ENCODE data around the gene VKORC1L1.
"Not testable (repeated sequence)": the region's sequence is repeated elsewhere in the genome, so short reads cannot be mapped to it uniquely, and the experiment has no call there.

VKORC1L1 gene

DNA sequence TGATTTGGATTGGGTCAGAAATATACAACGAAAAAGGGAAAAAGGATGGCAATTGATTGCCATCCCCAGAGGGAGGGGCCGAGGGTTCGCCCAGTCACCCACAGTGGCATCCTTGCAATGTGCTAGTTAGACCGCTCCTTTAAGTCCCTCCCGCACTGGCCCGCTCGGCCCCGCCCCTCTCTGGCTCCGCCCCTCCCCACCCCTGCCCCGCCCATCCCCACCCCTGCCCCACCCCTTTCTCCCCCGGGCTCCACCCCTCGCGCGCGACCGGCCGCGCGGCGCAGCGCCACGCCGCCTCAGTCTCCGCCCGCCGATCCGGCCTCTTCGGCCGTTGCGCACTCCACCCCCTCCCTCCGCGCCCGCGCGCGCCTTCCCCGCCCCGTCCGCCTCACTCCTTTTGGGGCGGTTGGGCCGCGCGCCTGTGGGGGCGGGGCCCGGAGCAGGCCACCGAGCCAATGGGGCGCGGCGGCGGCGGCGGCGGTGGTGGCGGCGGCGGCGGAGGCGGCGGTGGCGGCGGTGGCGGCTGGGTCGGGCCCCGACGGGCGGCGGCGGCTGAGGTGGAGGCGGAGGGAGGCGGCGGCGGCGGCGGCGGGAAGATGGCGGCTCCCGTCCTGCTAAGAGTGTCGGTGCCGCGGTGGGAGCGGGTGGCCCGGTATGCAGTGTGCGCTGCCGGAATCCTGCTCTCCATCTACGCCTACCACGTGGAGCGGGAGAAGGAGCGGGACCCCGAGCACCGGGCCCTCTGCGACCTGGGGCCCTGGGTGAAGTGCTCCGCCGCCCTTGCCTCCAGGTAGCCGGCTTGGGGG is at the start of gene VKORC1L1:
Gene VKORC1L1 (plus strand): TSS at position 299 of the 806 bp plus-strand sequence. CDS start 298 bp downstream, at position 597.
- peak; percentile 89 to 94 for DNase-seq (ENCODE audit: low read depth in 2 of 2)

DNA sequence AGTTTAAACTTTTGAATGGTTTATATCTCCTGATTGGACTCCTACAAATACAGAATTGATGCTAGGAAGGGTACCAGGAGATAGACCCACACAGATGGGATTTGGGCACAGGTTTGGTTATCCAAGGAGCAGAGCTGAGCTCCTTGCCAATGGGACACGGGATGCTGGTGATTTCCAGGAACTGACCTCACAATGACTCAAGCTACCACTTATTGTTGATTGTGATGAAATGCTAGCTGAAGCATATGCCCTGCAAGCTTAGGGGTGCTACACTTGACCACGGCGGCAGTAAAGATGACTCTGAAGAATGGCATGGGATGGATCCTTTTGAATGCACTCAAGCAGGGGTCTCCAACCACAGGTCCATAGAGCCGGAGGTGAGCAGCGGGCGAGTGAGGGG is 45.5 kb upstream of the VKORC1L1 start:
- no peak for DNase-seq (ENCODE audit: low read depth in 2 of 2)

DNA sequence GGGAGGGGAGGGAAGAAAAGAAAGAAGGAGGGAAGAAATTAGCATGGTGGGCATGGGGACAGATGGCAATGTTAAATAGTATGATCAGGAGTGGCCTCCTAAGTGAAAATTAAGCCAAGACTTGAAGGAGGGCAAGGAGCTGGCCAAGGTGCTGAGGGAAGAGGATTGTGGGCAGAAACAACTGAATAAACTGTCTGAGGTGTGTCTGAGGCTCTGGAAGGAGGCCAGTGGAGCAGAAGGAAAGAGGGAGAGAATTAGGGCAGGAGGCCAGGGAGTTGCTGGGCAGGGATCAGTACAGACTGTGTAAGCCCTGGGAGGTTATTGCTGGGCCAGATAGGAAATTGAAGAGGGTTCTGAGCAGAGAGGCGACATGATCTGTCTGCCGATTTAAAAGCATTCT is 40.6 kb upstream of the VKORC1L1 start:
- DNase-seq (ENCODE audit: low read depth in 2 of 2): no peak

DNA sequence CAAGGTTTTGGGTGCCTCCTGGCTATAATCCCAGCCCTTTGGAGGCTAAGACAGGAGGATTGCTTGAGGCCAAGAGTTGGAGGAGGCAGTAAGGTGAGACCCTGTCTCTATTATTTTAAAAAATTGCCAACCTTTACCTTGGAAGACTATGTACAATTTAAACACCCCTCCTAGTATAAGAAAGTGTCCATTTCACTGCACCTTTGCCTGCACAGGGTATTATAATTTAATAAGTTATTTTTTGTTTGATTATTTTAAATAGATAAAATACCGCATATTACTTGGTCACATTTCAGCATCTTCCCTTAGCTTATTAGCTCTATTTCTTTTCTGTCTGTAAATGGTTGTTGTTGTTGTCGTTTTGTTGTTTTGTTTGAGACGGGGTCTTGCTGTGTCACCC is 36.2 kb upstream of the VKORC1L1 start:
- not testable (repeated sequence) for DNase-seq (ENCODE audit: low read depth in 2 of 2)

DNA sequence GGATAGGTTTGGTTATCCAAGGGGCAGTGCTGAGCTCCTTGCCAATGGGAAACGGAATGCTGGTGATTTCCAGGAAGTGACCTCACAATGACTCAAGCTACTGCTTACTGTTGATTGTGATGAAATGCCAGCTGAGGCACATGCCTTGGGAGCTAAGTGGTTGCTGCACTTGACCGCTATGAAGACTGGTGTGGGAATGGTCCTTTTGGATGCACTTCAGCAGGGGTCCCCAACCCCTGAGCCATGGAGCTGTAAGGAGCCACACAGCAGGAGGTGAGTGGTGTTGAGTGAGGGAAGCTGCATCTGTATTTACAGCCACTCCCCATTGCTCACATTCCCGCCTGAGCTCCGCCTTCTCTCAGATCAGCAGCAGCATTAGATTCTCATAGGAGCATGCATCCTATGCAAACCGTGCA is 35.3 kb upstream of the VKORC1L1 start:
- not testable (repeated sequence) for DNase-seq (ENCODE audit: low read depth in 2 of 2)

DNA sequence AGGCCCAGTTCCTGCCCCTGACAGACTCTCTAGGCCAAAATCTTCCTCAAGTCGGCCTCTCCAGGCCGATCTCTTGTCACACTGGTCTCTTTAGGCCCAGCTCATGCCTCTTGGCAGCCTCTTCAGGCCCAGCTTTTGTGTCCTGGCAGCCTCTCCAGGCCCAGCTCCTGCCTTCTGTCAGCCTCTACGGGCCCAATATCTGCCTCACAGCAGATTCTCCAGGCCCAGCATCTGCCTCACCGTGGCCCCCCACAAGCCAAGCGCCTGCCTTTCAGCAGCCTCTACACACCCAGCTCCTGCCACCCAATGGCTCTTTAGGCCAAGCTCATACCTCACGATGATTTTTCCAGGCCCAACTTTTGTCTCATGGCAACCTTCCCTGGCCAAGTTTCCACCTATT is 33.0 kb upstream of the VKORC1L1 start:
- DNase-seq (ENCODE audit: low read depth in 2 of 2): no peak

DNA sequence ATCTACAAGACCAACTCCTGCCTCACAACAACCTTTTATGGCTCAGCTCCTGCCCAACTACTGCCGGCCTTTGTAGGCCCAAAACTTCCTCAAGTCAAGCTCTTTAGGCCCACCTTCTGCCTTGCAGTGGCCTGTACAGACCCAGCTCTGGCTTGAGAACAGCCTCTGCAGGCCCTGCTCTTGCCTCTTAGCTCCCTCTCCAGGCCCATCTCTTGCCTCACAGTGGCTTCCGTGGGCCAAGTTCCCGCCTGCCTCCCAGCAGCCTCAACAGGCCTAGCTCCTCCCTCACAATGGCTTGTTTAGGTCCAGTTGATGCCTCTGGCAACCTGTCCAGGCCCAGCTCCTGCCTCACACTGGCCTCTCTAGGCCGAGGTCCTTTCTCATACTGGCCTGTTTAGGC is 32.4 kb upstream of the VKORC1L1 start:
- no peak for DNase-seq (ENCODE audit: low read depth in 2 of 2)

DNA sequence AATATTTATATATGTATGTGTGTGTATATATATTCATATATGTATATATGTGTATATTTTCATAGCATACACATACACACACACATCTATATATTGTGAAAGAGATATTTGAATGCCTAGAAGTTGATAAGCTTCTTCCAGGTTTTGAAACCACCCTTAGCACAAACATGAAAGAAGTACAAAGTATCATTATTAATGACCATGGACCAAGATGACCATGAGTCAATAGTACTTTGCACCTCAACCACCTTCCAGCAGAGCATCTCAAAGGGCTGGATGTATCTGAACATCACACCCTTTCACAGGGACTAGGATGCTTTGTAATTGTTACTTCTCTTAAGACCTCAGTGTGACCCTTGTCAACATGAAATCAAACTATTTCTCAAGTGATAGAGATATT is 29.3 kb upstream of the VKORC1L1 start:
- DNase-seq (ENCODE audit: low read depth in 2 of 2): not testable (repeated sequence)

DNA sequence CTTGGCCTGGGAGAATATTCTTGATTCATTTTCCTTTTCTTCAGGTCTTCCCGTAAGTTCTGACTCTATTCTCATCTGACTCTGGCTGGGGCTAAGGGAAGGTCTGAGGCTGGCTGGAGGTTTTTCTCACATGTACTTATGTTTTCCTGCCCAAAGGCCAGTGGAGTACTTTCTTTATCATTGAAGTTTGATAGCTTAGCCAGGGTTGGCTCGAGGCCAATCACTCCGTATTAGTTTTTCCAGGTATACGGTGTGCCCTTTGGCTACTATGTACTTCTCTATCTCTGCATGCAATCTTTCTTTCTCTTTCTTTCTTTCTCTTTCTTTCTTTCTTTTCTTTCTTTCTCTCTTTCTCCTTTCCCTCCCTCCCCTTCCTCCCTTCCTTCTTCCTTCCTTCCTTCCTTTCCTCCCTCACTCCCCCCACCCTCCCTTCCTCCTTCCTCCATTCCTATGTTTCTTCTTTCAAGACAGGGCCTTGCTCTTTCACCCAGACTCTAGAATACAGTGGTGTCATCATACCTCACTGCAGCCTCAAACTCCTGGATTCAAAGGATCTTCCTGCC is 26.8 kb upstream of the VKORC1L1 start:
- no peak for DNase-seq (ENCODE audit: low read depth in 2 of 2)

DNA sequence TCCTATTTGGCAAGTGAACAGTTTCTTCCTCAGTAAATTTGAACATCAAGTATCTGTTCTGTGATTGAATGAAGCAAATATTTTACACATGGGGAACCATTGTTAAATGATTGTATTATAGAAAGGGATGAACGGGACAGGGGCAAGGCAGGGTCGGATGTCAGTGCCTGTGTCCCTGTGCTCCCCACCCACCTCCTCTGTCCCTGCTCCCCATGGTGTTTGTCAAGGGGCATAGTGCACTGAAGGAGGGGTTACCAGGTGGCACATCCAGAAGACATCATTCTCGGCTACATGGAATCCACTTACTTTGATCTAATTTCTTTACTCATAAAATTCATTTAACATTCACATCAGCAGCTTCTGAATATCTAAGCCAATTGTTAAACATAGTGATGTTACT is 19.4 kb upstream of the VKORC1L1 start:
- not testable (repeated sequence) for DNase-seq (ENCODE audit: low read depth in 2 of 2)

DNA sequence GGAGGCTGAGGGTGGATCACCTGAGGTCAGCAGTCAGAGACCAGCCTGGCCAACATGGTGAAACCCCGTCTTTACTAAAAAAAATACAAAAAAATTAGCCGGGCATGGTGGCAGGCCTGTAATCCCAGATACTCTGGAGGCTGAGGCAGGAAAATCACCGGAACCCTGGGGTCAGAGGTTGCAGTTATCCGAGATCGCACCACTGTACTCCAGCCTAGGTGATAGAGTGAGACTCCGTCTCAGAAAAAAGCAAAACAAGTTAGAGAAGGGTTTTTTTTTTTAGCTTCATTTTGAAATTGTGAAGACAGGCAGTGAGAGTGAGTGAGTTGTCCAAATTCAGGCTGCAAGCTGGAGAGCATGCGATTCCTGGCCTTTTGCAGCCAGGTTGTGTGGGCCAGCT is 19.0 kb upstream of the VKORC1L1 start:
- DNase-seq (ENCODE audit: low read depth in 2 of 2): not testable (repeated sequence)

DNA sequence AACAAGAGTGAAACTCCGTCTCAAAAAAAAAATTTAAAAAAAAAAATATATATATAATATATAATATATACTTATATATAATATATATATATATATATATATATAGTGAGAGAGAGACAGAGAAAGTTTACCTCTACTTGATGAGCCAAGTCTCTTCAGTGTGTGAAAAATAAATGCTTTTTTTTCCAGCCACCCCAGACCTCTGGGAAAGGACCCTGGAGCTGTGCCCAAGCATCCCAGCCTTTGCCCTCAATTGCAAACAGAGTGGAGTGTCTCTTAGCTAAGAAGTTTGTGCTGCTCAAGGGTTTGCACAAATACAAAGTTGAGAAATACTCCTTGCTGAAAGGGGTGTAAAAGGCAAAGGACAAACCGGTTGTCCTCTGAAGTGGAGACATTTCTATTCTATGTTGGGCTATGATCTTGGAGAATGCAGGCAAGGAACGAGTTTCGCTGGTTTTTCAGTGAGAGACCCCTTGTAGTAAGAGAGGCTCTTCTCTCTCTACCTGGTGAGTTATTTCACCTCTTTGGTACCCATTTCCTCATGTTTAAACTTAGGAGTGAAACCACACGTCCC is 15.5 kb upstream of the VKORC1L1 start:
- not testable (repeated sequence) for DNase-seq (ENCODE audit: low read depth in 2 of 2)

DNA sequence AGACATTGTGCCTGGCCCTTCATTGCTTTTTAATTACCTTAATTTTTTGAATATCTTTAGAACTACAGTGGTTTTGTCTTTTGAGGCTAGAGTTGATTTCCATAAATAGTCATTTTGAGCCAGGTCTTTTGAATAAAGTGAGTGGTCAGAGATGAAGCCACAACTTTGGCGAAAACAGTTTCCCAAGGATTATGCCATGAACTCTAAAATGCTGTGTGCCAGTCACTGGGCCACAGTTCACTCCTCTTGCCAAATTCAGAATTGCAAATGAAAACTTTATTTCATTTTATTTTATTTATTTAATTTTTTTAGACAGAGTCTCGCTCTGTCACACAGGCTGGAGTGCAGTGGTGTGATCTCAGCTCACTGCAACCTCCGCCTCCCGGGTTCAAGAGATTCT is 14.2 kb upstream of the VKORC1L1 start:
- DNase-seq (ENCODE audit: low read depth in 2 of 2): not testable (repeated sequence)

DNA sequence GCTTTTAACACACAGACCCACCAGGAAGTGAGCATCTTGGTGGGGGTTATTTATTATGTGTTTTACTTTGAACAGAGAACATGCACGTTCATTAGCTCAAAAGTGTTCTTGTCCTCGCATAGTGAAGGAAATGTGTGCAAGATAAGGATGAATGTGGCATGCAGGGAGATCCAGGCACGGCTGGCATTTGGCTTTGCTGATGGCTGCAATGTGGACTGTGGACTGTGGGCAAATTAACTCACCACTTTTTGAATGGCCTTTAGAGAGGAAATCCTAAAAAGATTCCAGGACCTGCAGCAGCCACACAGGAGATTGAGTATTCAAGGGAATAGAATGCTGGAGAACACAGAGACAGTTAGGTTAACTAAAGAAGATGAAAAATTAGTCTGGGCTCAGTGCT is 6.6 kb upstream of the VKORC1L1 start:
- DNase-seq (ENCODE audit: low read depth in 2 of 2): not testable (repeated sequence)

DNA sequence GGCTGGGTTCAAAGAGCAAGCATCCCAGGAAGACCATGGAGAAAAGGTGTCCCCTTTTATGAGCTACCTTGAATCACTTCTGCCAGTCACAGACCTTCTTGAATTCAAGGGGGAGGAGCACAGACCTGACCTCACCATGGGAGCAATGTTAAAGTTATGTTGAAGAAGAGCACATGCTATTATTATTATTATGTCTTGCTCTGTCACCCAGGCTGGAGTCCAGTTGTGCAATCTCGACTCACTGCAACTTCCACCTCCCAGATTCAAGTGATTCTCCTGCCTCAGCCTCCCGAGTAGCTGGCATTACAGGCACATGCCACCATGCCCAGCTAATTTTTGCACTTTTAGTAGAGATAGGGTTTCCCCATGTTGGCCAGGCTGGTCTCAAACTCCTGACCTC is 5.2 kb upstream of the VKORC1L1 start:
- DNase-seq (ENCODE audit: low read depth in 2 of 2): not testable (repeated sequence)

DNA sequence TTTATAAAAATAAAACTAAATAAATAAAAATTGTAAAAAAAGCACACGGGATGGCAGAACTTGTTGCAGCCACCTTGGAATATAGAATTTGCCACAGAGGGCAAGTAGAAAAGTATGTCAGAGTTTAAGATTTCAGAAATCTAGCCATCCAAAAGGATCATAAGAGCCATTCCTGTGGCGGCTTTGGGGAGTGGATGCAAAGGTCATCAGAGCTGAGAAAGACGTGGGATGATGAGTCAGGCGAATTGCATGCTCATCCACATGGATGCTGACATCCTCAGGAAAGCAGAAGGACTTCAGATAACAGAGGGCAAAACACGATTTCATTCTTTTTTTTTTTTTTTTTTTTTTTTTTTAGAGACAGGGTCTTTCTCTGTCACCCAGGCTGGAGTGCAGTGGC is 3.6 kb upstream of the VKORC1L1 start:
- DNase-seq (ENCODE audit: low read depth in 2 of 2): not testable (repeated sequence)

DNA sequence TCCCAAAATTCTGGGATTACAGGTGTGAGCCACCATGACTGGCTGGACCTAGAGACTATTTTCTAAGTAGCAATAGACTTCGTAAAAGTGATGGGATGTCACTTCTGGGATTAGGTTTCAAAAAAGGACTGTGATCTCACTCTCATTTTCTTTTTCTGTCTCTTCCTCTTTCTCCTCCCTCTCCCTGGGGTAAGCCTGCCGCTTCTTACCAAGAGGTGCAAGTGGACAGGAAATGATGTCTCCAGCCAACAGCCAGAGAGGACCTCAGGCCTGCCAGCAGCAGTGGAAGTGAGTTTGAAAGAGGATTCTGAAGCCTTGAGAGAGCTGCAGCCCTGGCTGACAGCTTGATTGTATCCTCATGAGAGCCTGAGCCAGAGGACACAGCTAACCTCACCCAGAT is 1.4 kb upstream of the VKORC1L1 start:
- DNase-seq (ENCODE audit: low read depth in 2 of 2): not testable (repeated sequence)

DNA sequence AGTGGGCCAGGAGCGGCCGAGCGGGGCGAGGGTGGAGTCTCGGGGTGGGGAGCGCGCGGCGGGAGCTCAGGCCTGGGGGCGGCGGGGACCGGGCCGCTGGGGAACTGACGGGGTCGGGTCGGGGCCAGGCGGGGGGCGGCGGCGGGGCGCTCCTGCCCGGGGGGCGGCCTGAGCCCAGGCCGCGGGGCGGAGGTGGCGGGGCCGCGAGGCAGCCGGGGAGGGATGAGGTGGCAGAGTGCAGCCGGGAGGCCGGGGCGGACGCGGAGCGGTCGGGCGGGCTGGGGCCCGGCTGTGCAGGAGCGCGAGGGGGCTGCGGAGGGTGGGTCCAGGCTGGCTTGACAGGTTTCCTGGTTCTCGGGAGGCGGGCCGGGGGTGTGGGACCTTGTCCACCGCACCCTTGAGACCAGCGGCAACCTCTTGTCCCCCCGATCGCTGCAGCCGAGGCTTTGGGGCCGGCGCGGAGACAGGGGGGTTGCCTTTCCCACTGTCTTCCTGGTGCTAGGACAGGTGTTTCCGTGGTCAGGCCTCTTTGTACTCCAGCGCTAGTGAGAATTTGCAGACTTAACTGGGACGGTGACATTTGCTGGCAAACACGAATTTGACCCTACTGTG is 814 bp downstream of the VKORC1L1 start:
- DNase-seq (ENCODE audit: low read depth in 2 of 2): peak; percentile 3 to 13

DNA sequence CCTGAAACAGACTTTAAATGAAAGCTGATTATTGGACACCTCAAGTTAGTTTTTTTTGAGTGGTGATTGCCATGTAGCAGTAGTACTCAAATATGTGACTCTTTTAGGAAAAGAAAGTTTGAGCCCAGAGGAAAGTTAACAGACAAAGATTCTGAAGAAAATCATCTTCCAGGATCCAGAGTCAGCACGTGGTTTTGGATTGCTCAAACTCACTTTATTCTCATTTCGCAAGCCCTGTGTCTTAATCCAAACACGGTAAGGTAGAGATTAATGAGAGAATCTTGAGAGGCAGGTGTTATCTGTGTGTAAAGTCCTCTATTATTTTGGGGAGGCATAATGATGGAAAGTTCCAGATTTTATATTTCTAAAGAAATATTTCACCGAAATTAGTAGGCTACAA is 2.8 kb downstream of the VKORC1L1 start:
- DNase-seq (ENCODE audit: low read depth in 2 of 2): not testable (repeated sequence)

DNA sequence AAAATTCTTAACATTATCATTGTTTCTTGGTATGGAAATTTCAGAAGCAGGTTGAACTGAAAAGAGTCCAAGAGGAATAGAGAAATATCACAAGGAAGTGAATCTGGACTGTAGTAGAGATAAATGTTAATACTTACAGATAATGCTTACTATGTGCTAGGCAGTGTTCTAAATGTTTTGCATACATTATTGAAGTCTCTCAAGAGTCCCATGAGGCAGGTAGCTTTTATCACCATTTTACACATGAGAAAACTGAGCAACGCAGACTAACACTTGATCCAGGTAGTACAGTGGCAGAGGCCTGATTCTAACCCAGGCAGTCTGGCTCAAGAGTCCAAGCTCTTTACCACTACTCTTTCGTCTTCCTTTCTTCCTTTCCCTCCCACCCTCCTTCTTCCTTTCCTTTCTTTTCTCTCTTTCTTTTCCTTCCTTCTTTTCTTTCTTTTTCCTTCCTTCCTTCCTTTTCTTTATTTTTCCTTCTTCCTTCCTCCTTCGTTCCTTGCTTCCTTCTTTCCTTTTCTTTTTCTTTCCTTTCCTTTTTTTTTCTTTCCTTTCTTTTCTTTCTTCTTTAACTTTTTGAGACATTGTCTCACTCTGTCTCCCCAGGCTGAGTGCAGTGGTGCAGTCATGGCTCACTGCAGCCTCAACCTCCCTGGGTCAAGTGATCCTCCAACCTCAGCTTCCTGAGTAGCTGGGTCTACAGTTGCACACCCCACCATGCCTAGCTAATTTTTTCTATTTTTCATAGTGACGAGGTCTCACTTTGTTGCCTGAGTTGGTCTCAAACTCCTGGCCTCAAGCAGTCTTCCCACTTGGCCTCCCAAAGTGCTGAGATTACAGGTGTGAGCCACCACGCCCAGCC is 6.6 kb downstream of the VKORC1L1 start:
- DNase-seq (ENCODE audit: low read depth in 2 of 2): not testable (repeated sequence)

DNA sequence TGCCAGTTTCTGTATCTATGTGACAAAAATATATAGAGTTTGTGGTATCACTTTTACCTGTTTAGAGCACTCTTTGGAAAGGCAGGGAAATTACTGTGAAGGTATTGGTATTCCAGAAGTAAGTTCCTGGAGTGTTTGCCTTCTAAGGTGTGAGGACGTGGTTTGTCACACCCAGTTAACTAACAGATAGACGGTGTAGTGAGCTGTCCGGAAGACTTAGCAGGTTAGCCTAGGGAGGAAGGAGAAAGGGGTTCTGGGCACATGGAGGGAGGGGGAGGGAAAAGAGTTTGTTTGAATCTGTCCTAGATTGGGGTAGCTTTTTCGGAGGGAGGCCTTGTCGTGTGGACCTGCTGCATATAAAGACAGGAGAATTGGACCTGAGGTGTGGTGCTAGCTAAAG is 7.4 kb downstream of the VKORC1L1 start:
- DNase-seq (ENCODE audit: low read depth in 2 of 2): not testable (repeated sequence)

DNA sequence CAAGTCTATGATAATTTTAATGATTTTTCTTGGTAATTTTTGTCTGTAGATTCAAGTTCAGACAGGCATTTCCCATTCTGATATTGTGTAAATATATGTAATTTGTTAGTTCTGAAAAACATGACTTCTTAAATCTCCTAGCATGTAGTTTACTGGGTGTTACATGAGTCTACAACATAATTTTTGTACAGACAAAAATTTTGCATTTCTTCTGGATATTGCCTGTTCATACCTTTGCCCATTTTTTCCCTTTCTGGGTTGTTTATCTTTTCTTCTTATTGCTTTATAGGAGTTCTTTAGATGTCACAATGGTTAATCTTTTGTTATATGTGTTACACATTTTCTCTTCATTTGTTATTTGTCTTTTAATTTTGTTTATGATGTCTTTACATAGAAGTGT is 12.1 kb downstream of the VKORC1L1 start:
- DNase-seq (ENCODE audit: low read depth in 2 of 2): not testable (repeated sequence)
